Activated T-helper 1 cell treated with anti-CD3 and anti-CD28 coated beads, Interleukin-12 subunit alpha, Interleukin-12 subunit beta, Interleukin-2, Interleukin-4 antibody, amounts not matched to agents 30 ng/mL and 10 ng/mL and 1 ng/mL, durations not matched to agents 14 hours and 24 hours and 36 hours (primary cell): ENCODE results near the gene ZFPL1. TPM values are rescaled to one million over a fixed set of nuclear protein-coding genes. Genes with fewer than 3 reads are reported as not detected.

Source experiments
- DNase-seq: peaks from one replicate; pipeline ENCODE4 v3.0.0; 2021; ENCODE audit warnings: low spot score
- H3K27ac Mint-ChIP-seq: one replicate; pipeline ENCODE4 v1.8.0; 2021; ENCODE audit warnings: mild to moderate bottlenecking, mixed read lengths
- H3K27me3 Mint-ChIP-seq: one replicate; pipeline ENCODE4 v1.8.0; 2022; ENCODE audit warnings: mild to moderate bottlenecking, moderate library complexity, mixed read lengths; ENCODE audit not compliant: insufficient read depth
- H3K36me3 Mint-ChIP-seq: one replicate; pipeline ENCODE4 v1.8.0; 2021; ENCODE audit warnings: low read depth, mixed read lengths
- H3K4me1 Mint-ChIP-seq: one replicate; pipeline ENCODE4 v1.8.0; 2021; ENCODE audit warnings: low read depth, mixed read lengths
- H3K4me3 Mint-ChIP-seq: one replicate; pipeline ENCODE4 v1.8.0; 2021; ENCODE audit warnings: mild to moderate bottlenecking, moderate library complexity, mixed read lengths
- H3K9me3 Mint-ChIP-seq: one replicate; pipeline ENCODE4 v1.8.0; 2021; ENCODE audit warnings: mixed read lengths
- intact Hi-C: fragments of 100-400 bp; cut with micrococcal nuclease; formaldehyde crosslinking; loops from one replicate; pipeline ENCODE4 v1.15.1; 2024
- total RNA-seq: library from RNA; stranded (reverse); gene quantifications from 2 replicates; pipeline ENCODE4 v1.2.3, GENCODE V29; 2022

Gene ZFPL1
- 31.9 and 34.5 TPM in 2 replicates for total RNA-seq

DNA sequence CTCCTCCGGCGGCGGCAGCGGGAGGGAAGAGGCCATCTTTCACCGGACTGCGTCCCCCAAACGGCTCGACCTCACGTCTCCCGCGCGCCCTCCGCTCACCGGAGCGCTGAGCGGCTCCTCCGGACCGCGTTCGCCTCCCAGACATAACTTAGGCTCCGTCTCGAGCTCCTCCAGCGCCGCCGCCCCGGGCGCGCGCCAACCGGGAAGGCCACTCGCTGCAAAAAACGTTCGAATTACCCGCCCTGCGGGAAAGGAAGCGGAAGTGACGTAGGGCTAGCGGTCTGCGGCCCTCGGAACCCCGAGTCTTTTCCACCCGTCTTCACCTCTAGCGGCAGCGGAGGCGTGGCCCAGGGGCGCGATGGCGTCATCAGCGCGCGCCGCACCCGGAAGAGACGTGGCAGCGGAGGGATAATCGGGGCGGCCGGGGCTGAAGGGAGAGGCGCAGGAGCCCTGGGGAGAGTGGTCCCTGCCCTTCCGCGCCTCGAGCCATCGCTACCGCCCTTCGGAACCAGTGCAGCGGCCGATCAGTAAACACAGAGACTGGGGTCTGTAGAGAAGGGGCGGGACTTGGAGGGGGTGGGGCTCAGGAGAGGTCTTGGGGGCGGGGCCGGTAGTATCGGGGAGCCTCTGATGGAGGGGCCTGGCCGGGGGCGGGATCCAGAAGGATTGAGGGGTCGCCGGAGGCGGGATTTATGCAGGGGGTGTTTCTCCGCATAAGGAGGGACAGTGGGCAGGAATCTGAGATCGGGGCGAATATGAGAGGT, at the start of gene ZFPL1, which contains the start of gene CDCA5:
Gene ZFPL1, plus strand, starts transcription at position 389 of the 764 bp plus-strand sequence. CDS start 477 bp downstream, outside the sequence.
Gene CDCA5, minus strand, starts transcription at position 207 of the 764 bp plus-strand sequence. Its CDS starts 62 bp downstream, at position 145.
- Mint-ChIP-seq H3K36me3 (peaks cover 34% of the 10 kb centered on the region), H3K27me3 (no peaks in the 10 kb centered on the region), H3K27ac (peak within 1 kb of the TSS; percentile 97), H3K4me3 (peak within 1 kb of the TSS; percentile 98), H3K4me1 (peaks cover 59% of the 10 kb centered on the region), H3K9me3 (no peaks in the 10 kb centered on the region)
- peak; percentile 96 for DNase-seq
- intact Hi-C loops: loop anchor here (1.0 kb wide), 12 partner anchors 12 to 274 kb away; partner anchors contain the start of genes ATG2A, EHD1, FAU and MEN1

DNA sequence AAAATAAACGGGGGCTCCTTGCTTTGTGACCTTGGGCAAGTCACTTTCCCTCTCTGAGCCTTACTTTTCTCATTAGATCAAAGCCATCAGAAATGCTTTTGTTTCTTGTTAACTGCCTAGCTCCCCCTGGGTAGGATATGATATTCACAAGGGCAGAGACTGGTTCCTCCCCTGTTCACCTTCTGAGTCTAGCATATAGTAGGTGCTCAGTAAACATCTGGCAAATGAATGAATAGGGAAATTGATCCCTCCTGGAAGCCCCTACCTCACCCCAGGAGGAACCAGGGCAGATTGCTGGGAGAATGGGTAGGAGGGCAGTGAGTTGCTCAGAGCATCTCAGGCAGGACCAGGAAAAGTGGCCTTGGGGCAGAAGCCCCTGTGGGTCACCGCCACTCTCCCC, 49.6 kb upstream of the ZFPL1 start:
- H3K9me3 Mint-ChIP-seq: no peaks in the 10 kb centered on the region
- intact Hi-C loops: no loop called here
- H3K36me3 Mint-ChIP-seq: peaks cover 9% of the 10 kb centered on the region
- H3K4me1 Mint-ChIP-seq: no peaks in the 10 kb centered on the region
- H3K4me3 Mint-ChIP-seq: no peak overlapping the region
- no peak overlapping the region for H3K27ac Mint-ChIP-seq
- H3K27me3 Mint-ChIP-seq: no peaks in the 10 kb centered on the region
- no peak for DNase-seq

DNA sequence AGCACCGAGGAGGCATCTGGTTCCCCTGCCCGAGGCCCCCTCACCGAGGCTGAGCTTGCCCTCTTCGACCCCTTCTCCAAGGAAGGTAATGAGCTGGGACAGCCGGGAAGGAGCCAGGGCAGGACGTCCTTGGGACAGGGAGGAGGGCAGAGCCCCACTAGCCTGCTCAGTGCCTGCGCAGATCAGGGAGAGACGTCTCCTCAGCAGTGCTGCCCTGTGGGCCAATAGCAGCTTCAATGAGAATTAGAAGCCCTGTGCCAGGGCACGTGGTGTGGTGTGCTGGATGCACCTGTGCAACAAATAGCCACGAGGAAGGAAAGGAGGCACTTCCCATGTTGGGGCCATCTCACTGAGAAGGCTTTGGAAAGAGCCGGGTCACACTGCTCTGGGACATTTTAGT, 48.4 kb upstream of the ZFPL1 start:
- intact Hi-C loops: no loop called here
- H3K36me3 Mint-ChIP-seq: peaks cover 12% of the 10 kb centered on the region
- no peak for DNase-seq
- H3K4me1 Mint-ChIP-seq: peaks cover 3% of the 10 kb centered on the region
- no peaks in the 10 kb centered on the region for H3K27me3 Mint-ChIP-seq
- H3K4me3 Mint-ChIP-seq: no peak overlapping the region
- H3K27ac Mint-ChIP-seq: no peak overlapping the region
- H3K9me3 Mint-ChIP-seq: no peaks in the 10 kb centered on the region

DNA sequence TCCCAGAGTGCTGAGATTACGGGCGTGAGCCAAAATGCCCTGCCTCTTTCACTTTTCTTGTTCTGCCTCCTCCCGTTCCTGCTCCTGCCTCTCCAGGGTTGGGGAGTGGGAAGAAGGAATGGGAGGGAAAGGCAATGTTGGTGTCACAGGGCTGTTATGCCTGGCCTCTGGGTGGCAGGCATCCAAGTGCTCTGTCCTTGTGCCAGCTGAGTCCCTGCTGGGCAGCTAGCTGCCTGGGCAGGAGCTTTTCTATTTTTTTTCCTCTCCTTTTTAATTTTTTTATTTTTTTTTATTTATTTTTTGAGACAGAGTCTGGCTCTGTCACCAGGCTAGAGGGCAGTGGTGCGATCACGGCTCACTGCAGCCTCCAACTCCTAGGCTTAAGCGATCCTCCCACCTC, 47.1 kb upstream of the ZFPL1 start:
- no peak for DNase-seq
- Mint-ChIP-seq H3K27me3 (no peaks in the 10 kb centered on the region), H3K27ac (no peak overlapping the region), H3K4me1 (peaks cover 5% of the 10 kb centered on the region), H3K9me3 (no peaks in the 10 kb centered on the region), H3K36me3 (peaks cover 12% of the 10 kb centered on the region), H3K4me3 (no peak overlapping the region)
- intact Hi-C loops: no loop called here

DNA sequence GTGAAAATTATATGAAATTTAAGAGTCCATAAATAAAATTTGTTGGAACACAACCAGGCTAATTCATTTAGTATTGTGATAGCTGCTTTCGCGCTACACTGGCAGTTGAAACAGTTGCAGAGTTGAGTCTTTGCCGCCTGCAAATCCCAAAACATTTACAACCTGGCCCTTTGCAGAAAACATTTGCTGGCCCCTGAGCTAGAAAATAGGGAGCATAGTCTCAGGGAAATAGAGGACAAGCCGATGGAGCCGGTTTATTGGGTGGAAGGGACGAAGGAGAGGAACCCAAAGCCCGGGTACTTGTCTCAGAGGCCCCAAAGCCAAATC, 43.5 kb upstream of the ZFPL1 start:
- Mint-ChIP-seq H3K4me1 (peaks cover 17% of the 10 kb centered on the region), H3K27ac (peak overlapping the region; percentile 93), H3K9me3 (no peaks in the 10 kb centered on the region), H3K36me3 (peaks cover 14% of the 10 kb centered on the region), H3K4me3 (peak overlapping the region; percentile 88), H3K27me3 (no peaks in the 10 kb centered on the region)
- intact Hi-C loops: loop anchor here (1.0 to 5.0 kb wide), 6 partner anchors 13 to 532 kb away; partner anchors contain the start of genes ATG2A, FAM89B, SNX15 and VPS51
- DNase-seq: no peak

DNA sequence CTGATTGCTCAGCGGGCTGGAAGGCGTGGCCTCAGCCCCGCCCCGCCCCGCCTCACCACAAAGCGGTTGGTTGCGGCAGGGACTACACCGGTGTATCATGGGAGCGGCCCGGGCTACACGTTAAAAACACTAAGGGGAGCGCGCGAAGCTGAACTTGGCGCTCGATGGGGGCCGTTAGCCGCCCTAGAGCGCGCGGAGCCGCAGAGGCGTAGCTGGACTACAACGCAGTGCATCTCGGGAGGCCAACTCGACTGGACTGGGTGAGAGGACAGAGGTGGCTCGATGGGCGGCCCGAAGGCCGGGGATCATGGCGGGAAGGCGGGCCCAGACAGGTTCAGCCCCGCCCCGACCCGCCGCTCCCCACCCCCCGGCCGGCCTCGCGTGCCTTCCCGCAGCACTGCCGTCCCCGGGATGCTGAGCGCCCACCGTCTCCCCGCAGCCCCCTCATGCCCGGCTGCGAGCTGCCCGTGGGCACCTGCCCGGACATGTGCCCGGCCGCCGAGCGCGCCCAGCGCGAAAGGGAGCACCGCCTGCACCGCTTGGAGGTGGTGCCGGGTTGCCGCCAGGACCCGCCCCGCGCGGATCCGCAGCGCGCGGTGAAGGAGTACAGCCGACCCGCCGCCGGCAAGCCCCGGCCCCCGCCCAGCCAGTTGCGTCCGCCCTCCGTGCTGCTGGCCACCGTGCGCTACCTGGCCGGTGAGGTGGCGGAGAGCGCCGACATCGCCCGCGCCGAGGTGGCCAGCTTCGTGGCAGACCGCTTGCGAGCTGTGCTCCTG, 43.0 kb upstream of the ZFPL1 start, which contains the start of gene SAC3D1:
Gene SAC3D1, plus strand, starts transcription at position 364 of the 776 bp plus-strand sequence. Its CDS starts 83 bp downstream, at position 447.
- Mint-ChIP-seq H3K4me3 (peak within 1 kb of the TSS; percentile 90), H3K27ac (peak within 1 kb of the TSS; percentile 93), H3K27me3 (no peaks in the 10 kb centered on the region), H3K4me1 (peaks cover 19% of the 10 kb centered on the region), H3K36me3 (peaks cover 14% of the 10 kb centered on the region), H3K9me3 (no peaks in the 10 kb centered on the region)
- intact Hi-C loops: loop anchor here (1.0 to 5.0 kb wide), 10 partner anchors 14 to 531 kb away; partner anchors contain the start of genes ATG2A, CDCA5, FAM89B and SNX15
- DNase-seq: peak; percentile 90

DNA sequence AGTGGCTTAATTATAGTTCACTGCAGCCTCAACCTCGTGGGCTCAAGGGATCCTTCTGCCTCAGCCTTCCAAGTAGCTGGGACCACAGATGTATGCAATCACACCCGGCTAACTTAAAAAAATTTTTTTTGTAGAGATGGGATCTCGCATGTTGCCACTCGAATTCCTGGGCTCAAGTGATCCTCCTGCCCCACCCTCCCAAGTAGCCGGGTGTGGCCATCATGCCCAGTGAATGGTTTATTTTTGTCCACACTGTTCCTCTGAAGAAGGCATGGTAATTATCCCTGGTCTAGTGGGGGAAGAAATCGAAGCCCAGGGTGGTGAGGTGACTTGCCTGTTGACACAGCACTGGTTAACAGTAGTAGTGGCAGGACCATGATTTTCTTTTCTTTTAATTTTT, 41.1 kb upstream of the ZFPL1 start:
- Mint-ChIP-seq H3K36me3 (peaks cover 15% of the 10 kb centered on the region), H3K27ac (peak overlapping the region; percentile 36), H3K4me3 (peak overlapping the region; percentile 90), H3K9me3 (no peaks in the 10 kb centered on the region), H3K4me1 (peaks cover 31% of the 10 kb centered on the region), H3K27me3 (no peaks in the 10 kb centered on the region)
- DNase-seq: no peak
- intact Hi-C loops: loop anchor here (5.0 kb wide), 1 partner anchor 529 kb away; the partner anchor contains the start of genes FAM89B and ZNRD2

DNA sequence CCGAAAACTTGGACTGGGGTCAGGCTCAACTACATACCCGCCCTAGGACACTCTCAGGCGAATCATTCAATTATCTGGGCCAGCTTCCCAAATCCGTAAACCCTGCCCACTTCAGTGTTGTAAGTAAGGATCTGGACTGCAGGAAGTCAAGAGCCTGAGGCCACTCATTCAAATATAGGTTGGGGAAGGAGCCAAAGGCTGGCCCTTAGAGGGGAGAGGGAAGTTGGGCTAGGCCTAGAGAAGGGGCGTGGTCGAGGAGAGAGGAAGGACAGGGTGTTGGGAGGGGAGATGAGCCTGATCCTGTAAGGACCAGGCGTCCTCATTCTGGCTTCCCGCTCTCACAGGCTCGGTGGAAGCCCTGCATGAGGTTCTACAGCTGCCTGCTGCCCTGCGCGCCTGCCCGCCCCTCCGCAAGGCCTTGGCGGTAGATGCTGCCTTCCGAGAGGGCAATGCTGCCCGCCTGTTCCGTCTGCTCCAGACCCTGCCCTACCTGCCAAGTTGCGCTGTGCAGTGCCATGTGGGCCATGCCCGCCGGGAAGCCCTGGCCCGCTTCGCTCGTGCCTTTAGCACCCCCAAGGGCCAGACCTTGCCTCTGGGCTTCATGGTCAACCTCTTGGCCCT, 40.0 kb upstream of the ZFPL1 start:
- Mint-ChIP-seq H3K27me3 (no peaks in the 10 kb centered on the region), H3K36me3 (peaks cover 15% of the 10 kb centered on the region), H3K27ac (no peak overlapping the region), H3K9me3 (no peaks in the 10 kb centered on the region), H3K4me3 (no peak overlapping the region), H3K4me1 (peaks cover 31% of the 10 kb centered on the region)
- intact Hi-C loops: loop anchor here (5.0 kb wide), 1 partner anchor 528 kb away; the partner anchor contains the start of genes FAM89B and ZNRD2
- no peak for DNase-seq

DNA sequence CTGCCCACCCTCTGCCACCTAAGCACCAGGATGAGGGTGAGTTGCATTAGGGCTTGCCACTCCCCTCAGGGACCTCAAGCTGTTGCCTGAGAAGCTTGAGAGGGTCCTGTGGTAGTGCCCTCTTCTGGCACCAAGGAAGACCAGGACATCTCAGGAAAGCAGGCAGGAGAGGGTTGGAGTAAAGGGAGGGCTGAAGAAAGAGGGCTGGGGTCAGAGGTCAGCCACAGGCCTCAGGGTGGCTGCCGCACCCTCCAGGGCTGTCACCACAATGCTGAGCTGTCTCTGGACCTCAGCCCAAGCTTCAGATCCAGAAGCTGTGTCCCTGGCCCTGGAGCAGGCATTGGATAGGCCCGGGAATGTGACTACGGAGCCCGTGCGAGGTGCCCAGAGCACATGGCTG, 39.0 kb upstream of the ZFPL1 start:
- no peak overlapping the region for H3K27ac Mint-ChIP-seq
- no peak for DNase-seq
- H3K36me3 Mint-ChIP-seq: peaks cover 12% of the 10 kb centered on the region
- H3K4me1 Mint-ChIP-seq: peaks cover 31% of the 10 kb centered on the region
- no peak overlapping the region for H3K4me3 Mint-ChIP-seq
- H3K9me3 Mint-ChIP-seq: no peaks in the 10 kb centered on the region
- intact Hi-C loops: no loop called here
- no peaks in the 10 kb centered on the region for H3K27me3 Mint-ChIP-seq

DNA sequence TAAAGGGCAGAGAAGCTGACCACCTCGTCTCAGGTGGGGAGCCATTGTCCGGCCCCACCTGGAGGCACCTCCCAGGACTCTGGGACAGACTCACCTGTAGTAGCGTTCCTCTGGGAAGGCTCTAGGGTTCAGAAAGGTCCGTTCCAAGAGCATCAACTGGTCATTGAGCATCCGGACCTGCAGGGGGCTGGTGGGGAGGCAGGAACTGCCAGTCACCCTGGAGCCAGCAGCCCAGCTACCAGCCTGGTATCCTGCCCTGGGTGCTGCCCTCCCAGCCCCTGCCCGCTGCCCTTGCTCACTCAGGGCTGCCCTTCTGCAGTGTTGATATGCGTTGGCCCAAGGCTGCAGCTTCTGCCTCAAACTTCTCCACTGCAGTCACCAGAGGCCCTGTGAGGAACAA, 38.3 kb upstream of the ZFPL1 start:
- DNase-seq: no peak
- peaks cover 12% of the 10 kb centered on the region for H3K36me3 Mint-ChIP-seq
- H3K9me3 Mint-ChIP-seq: no peaks in the 10 kb centered on the region
- no peak overlapping the region for H3K4me3 Mint-ChIP-seq
- no peak overlapping the region for H3K27ac Mint-ChIP-seq
- no peaks in the 10 kb centered on the region for H3K27me3 Mint-ChIP-seq
- intact Hi-C loops: no loop called here
- H3K4me1 Mint-ChIP-seq: peaks cover 26% of the 10 kb centered on the region

DNA sequence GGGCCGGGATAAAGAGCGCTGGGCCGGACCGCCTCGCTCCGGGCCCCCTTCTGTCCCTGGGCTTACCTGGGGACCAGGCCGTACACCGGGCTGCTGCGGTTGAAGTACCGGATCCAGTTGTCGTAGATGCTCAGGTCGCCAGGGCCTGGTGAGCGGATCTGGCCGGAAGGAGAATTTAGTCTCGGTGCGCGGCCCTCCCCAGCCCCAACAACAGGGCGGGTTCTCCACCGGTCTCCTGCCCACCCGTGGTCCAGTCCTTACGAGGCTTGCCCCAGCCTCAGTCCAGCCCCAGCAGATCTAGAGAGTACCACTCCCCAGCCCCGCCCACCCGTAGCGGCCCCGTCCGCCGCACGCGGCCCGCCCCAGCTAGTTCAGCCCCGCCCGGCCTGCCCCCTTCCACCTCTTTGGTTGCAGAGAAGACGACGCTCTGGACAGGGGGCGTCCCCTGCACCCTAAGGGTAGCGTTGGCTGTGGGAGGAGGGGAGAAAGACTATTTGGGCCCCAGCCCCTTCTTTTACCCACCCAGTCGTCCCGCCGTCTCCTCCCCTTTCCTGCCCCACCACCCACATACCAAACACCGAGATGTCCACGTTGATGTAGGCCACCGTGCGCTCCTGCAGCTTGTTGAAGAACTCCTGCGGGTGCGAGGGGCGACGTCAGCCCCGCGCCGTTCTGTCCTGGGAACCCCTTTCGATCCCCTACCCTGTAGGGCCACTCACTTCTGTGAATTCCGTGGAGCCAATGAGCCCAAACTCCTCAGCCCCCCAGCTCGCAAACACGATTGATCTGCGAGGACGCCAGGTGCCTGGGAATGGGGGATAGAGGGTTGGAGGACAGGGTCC, 36.2 kb upstream of the ZFPL1 start:
- intact Hi-C loops: no loop called here

DNA sequence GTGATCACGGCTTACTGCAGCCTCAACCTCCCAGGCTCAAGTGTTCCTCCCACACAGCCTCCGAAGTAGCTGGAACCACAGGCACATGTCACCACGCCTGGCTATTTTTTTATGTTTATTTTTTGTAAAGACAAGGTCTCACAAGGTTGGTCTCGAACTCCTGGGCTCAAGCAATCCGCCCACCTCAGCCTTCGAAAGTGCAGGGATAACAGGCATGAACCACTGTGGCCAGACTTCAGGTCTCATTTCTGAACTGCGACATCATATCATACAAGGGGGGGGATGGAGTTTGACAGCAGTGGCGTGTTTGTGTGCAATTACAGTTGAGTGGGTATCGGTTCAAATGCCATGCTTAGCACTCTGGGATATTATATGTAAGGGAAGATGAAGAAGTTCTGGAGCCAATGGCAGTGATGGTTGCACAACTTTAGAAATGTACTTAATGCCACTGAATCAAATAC, 32.6 kb upstream of the ZFPL1 start:
- Mint-ChIP-seq H3K27ac (no peak overlapping the region), H3K36me3 (peaks cover 2% of the 10 kb centered on the region), H3K4me3 (no peak overlapping the region), H3K4me1 (peaks cover 22% of the 10 kb centered on the region), H3K9me3 (no peaks in the 10 kb centered on the region), H3K27me3 (peaks cover 1% of the 10 kb centered on the region)
- DNase-seq: no peak
- intact Hi-C loops: no loop called here

More for the DNA sequence above, 36.2 kb upstream of the ZFPL1 start:
- Mint-ChIP-seq H3K4me1 (peaks cover 20% of the 10 kb centered on the region), H3K27me3 (peaks cover 1% of the 10 kb centered on the region), H3K9me3 (no peaks in the 10 kb centered on the region), H3K4me3 (peak overlapping the region; percentile 81), H3K36me3 (peaks cover 12% of the 10 kb centered on the region), H3K27ac (peak overlapping the region; percentile 80)
- DNase-seq: no peak
